HG03432 (cell line): ENCODE measurements around the gene PIEZO2.

ENCODE experiments used
- ATAC-seq: cut with Tn5 transposase; IDR thresholded peaks from one replicate; pipeline ENCODE4 v1.9.1; 2021; ENCODE audit warnings: mild to moderate bottlenecking, moderate library complexity; ENCODE audit not compliant: unreplicated experiment

Gene PIEZO2

GRCh38 chr18:10900435-10900834 is 248.9 kb downstream of the PIEZO2 start:
- ATAC-seq, result no peak

GRCh38 chr18:10899481-10899880 is 249.9 kb downstream of the PIEZO2 start:
- ATAC-seq, result no peak

GRCh38 chr18:10898417-10898974 is 250.9 kb downstream of the PIEZO2 start:
- no peak for ATAC-seq

- no peak for ATAC-seq
Measured at GRCh38 chr18:10896851-10897250, 252.5 kb downstream of the PIEZO2 start.

GRCh38 chr18:10895976-10896375 is 253.4 kb downstream of the PIEZO2 start:
- ATAC-seq, result no peak

GRCh38 chr18:10894501-10894900 is 254.9 kb downstream of the PIEZO2 start:
- ATAC-seq, result no peak

- ATAC-seq, result no peak
Measured at GRCh38 chr18:10893761-10894160, 255.6 kb downstream of the PIEZO2 start.

GRCh38 chr18:10893196-10893595 is 256.2 kb downstream of the PIEZO2 start:
- ATAC-seq, result no peak

- no peak for ATAC-seq
Measured at GRCh38 chr18:10892786-10893185, 256.6 kb downstream of the PIEZO2 start.

- no peak for ATAC-seq
Measured at GRCh38 chr18:10890022-10890421, 259.3 kb downstream of the PIEZO2 start.

GRCh38 chr18:10878703-10879102 is 270.7 kb downstream of the PIEZO2 start:
- peak; percentile 74 for ATAC-seq

GRCh38 chr18:10877987-10878386 is 271.4 kb downstream of the PIEZO2 start:
- no peak for ATAC-seq

- no peak for ATAC-seq
Measured at GRCh38 chr18:10875811-10876210, 273.6 kb downstream of the PIEZO2 start.

- ATAC-seq, result no peak
Measured at GRCh38 chr18:10872304-10872703, 277.1 kb downstream of the PIEZO2 start.

- no peak for ATAC-seq
Measured at GRCh38 chr18:10864722-10865121, 284.6 kb downstream of the PIEZO2 start.

GRCh38 chr18:10863026-10863425 is 286.3 kb downstream of the PIEZO2 start:
- ATAC-seq, result no peak

- ATAC-seq, result no peak
Measured at GRCh38 chr18:10860928-10861327, 288.4 kb downstream of the PIEZO2 start.

GRCh38 chr18:10860382-10860781 is 289.0 kb downstream of the PIEZO2 start:
- ATAC-seq, result no peak

GRCh38 chr18:10858477-10858876 is 290.9 kb downstream of the PIEZO2 start:
- ATAC-seq, result no peak

GRCh38 chr18:10856132-10856531 is 293.2 kb downstream of the PIEZO2 start:
- ATAC-seq, result no peak

- ATAC-seq, result no peak
Measured at GRCh38 chr18:10852385-10853303, 296.7 kb downstream of the PIEZO2 start.

- ATAC-seq, result no peak
Measured at GRCh38 chr18:10851824-10852319, 297.5 kb downstream of the PIEZO2 start.
